Keratinocyte (primary cell): ENCODE measurements around the gene DDX52. TPM values are rescaled to one million over a fixed set of nuclear protein-coding genes. Genes with fewer than 3 reads are reported as not detected.

Experiments
- DNase-seq: peaks from one replicate; pipeline ENCODE4 v3.0.0-alpha.2; 2011; ENCODE audit warnings: low read depth, missing footprints, low spot score
- FAIRE-seq: peaks from 2 replicates; lab custom pipeline; 2011; peaks lifted over from hg19 to GRCh38; lab: Jason Lieb, UNC
- H2AFZ ChIP-seq: 2 replicates; pipeline ENCODE4 v1.6.0; 2012; ENCODE audit warnings: low read length, control low read depth, inconsistent platforms; ENCODE audit not compliant: control insufficient read depth
- H3K27ac ChIP-seq: 2 replicates; pipeline ENCODE4 v1.5.1; 2011; ENCODE audit warnings: low read length; ENCODE audit not compliant: control insufficient read depth, insufficient read depth
- H3K27me3 ChIP-seq: 3 replicates; pipeline ENCODE4 v1.6.0; 2011; ENCODE audit warnings: low read length; ENCODE audit not compliant: control insufficient read depth, insufficient read depth; ENCODE audit errors: extremely low read depth
- H3K36me3 ChIP-seq, 2 experiments: 2 replicates in 1 of 2; 3 replicates in 1 of 2; pipeline ENCODE4 v1.5.1; 2011; ENCODE audit warnings: low read length in 2 of 2, mild to moderate bottlenecking in 1 of 2; ENCODE audit not compliant: control insufficient read depth in 2 of 2, insufficient read depth in 2 of 2; ENCODE audit errors: extremely low read depth in 1 of 2
- H3K4me1 ChIP-seq: 3 replicates; pipeline ENCODE4 v1.5.1; 2011; ENCODE audit warnings: low read length; ENCODE audit not compliant: control insufficient read depth, insufficient read depth; ENCODE audit errors: extremely low read depth
- H3K4me2 ChIP-seq: 3 replicates; pipeline ENCODE4 v1.6.0; 2011; ENCODE audit warnings: low read depth, low read length; ENCODE audit not compliant: control insufficient read depth, insufficient read depth; ENCODE audit errors: extremely low read depth
- H3K4me3 ChIP-seq, 3 experiments: fragments of 200-600 bp in 1 of 3; sonication (generic) in 1 of 3; 2 replicates in 2 of 3; 3 replicates in 1 of 3; pipeline ENCODE4 v1.5.1; 2011 to 2016; ENCODE audit warnings: low read length in 3 of 3, mild to moderate bottlenecking in 3 of 3, control low read depth in 2 of 3, inconsistent platforms in 1 of 3, low read depth in 1 of 3, mixed read lengths in 1 of 3, mixed run types in 1 of 3, moderate library complexity in 1 of 3; ENCODE audit not compliant: control insufficient read depth in 2 of 3, insufficient read depth in 2 of 3; ENCODE audit errors: extremely low read depth in 1 of 3
- H3K79me2 ChIP-seq: 2 replicates; pipeline ENCODE4 v1.6.0; 2012; ENCODE audit warnings: low read length; ENCODE audit not compliant: control insufficient read depth, insufficient read depth
- H3K9ac ChIP-seq: 3 replicates; pipeline ENCODE4 v1.6.0; 2011; ENCODE audit warnings: low read length; ENCODE audit not compliant: control insufficient read depth, insufficient read depth; ENCODE audit errors: extremely low read depth
- H3K9me1 ChIP-seq: 3 replicates; pipeline ENCODE4 v1.6.0; 2011; ENCODE audit warnings: low read length; ENCODE audit not compliant: control insufficient read depth, insufficient read depth; ENCODE audit errors: extremely low read depth
- H3K9me3 ChIP-seq: 2 replicates; pipeline ENCODE4 v1.5.1; 2012; ENCODE audit warnings: low read depth, low read length; ENCODE audit not compliant: control insufficient read depth
- H4K20me1 ChIP-seq: 3 replicates; pipeline ENCODE4 v1.6.0; 2011; ENCODE audit warnings: low read length; ENCODE audit not compliant: control insufficient read depth, insufficient read depth; ENCODE audit errors: extremely low read depth
- CTCF ChIP-seq, 3 experiments: IDR thresholded peaks in 1 of 3; conservative IDR thresholded peaks in 1 of 3; optimal IDR thresholded peaks in 1 of 3; 2 replicates in 2 of 3; 3 replicates in 1 of 3; pipeline versions ENCODE3 to v1.5.1; 2011; ENCODE audit warnings: low read length in 3 of 3, mild to moderate bottlenecking in 3 of 3, moderate library complexity in 2 of 3, control low read depth in 1 of 3, inconsistent platforms in 1 of 3; ENCODE audit not compliant: insufficient read depth in 2 of 3; ENCODE audit errors: extremely low read depth in 1 of 3
- EZH2 ChIP-seq: IDR thresholded peaks from one replicate; pipeline ENCODE4 v1.6.1; 2012; ENCODE audit warnings: inconsistent platforms, mild to moderate bottlenecking, low read length, moderate library complexity
- dilution Hi-C: fragments of 300-500 bp; cut with MboI; formaldehyde crosslinking; loops from one replicate; pipeline ENCODE4 v1.7.0; 2020; ENCODE audit warnings: low sequenced_read_pairs; ENCODE audit not compliant: extremely low pct_ligation_motif_present
- polyA plus RNA-seq, 5 experiments: library from polyadenylated mRNA; depleted of rRNA in 3 of 5; stranded (reverse) in 3 of 5; stranded (forward) in 1 of 5; unstranded in 1 of 5; fragments of >200 nt; gene quantifications; 1 replicate in 1 of 5; 2 replicates in 3 of 5; 3 replicates in 1 of 5; pipeline versions ENCODE4 v1.2.1 to v1.2.3, GENCODE V29; 2011 to 2012; ENCODE audit warnings: missing spikeins in 2 of 5, low read depth in 1 of 5, low replicate concordance in 1 of 5

Gene DDX52
- polyA plus RNA-seq, 1 donor (not counting 4 experiments of a cell fraction or from before 2014, with no cell fraction given): 21.8 TPM

DNA sequence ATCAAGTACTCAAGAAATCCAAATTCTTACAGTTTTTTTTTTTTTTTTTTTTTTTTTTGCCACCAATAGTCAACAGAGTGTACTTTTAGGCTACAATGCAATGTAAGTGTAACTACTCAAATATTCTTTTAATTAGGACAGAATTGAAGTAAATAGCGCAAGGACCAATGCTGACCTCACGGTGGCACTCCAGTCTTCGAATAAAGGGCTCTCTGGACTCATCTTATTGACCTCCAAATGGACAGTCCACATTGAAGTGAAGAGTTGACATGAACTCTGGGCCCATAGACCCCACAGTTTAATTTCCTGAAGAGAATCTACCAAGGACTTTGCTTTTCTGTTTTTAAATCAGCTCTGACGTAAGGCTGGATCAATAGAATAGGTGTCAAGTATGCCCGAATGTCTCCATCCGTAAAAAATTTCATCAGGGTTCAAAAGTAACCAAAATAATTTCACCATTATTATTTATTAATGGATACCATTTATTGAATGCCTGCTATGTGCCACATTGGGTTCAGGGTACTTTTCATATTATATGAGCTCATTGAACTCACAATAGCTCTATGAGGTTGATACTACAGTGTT lies 7.3 kb upstream of the DDX52 start:
- Histone ChIP-seq H3K9me1 (no peaks in the 10 kb centered on the region), H3K36me3 (no peaks in the 10 kb centered on the region), H4K20me1 (no peaks in the 10 kb centered on the region), H3K4me3 (no peak overlapping the region), H3K27me3 (no peaks in the 10 kb centered on the region), H3K27ac (no peak overlapping the region), H3K4me1 (peaks cover 11% of the 10 kb centered on the region), H3K9me3 (no peaks in the 10 kb centered on the region), H3K4me2 (no peak overlapping the region), H2AFZ (no peak overlapping the region), H3K79me2 (no peaks in the 10 kb centered on the region), H3K9ac (no peak overlapping the region)
- DNase-seq (no peak), FAIRE-seq (no peak)
- no peak for TF ChIP-seq EZH2
- TF ChIP-seq CTCF (optimal IDR thresholded peaks at IDR 0.05 in 1 of 3, IDR thresholded peaks at IDR 0.05 in 1 of 3, conservative IDR thresholded peaks at IDR 0.05 in 1 of 3; ENCODE audit: extremely low read depth in 1 of 3, insufficient read depth in 2 of 3, low read length in 3 of 3): peak; percentile 37 to 76 (median 57)
- dilution Hi-C loops: no loop called here

- no peaks in the 10 kb centered on the region for H3K79me2 ChIP-seq
- H3K9me1 ChIP-seq: no peaks in the 10 kb centered on the region
- FAIRE-seq: no peak
- no peak overlapping the region for H3K9ac ChIP-seq
- peak overlapping the region; percentile 67 for H2AFZ ChIP-seq
- H3K9me3 ChIP-seq: no peaks in the 10 kb centered on the region
- H3K27ac ChIP-seq: no peak overlapping the region
- no peak for DNase-seq
- H4K20me1 ChIP-seq: no peaks in the 10 kb centered on the region
- dilution Hi-C loops: no loop called here
- H3K4me1 ChIP-seq: peaks cover 21% of the 10 kb centered on the region
- no peak for TF ChIP-seq CTCF (optimal IDR thresholded peaks at IDR 0.05 in 1 of 3, IDR thresholded peaks at IDR 0.05 in 1 of 3, conservative IDR thresholded peaks at IDR 0.05 in 1 of 3; ENCODE audit: extremely low read depth in 1 of 3, insufficient read depth in 2 of 3, low read length in 3 of 3)
- no peak for TF ChIP-seq EZH2
- H3K36me3 ChIP-seq: no peaks in the 10 kb centered on the region
- peak overlapping the region; percentile 57 for H3K4me2 ChIP-seq
- H3K27me3 ChIP-seq: no peaks in the 10 kb centered on the region
- H3K4me3 ChIP-seq: no peak overlapping the region
These were observed 5.3 kb upstream of the DDX52 start for GRCh38 chr17:37648555-37648954.
